Tibial artery (tissue), 4 donors: Measurements from ENCODE around the gene HTR7.
A peak's percentile ranks its signal among the peaks of the same experiment; 100 is the strongest.

Experiments used
- DNase-seq, 2 donors: peaks; one replicate each; pipeline ENCODE4 v3.0.0-alpha.2; 2019
- H3K27ac ChIP-seq, 2 donors: fragments of 200-600 bp; sonication (generic) in 1 of 2; 1 replicate in 1 of 2; 2 replicates in 1 of 2; pipeline ENCODE4 v1.5.1; 2018 to 2019; ENCODE audit warnings: mild to moderate bottlenecking in 1 of 2
- H3K27me3 ChIP-seq, 2 donors: fragments of 200-600 bp; sonication (generic) in 1 of 2; one replicate each; pipeline versions ENCODE4 v1.5.1 to v1.6.0; 2016 to 2019
- H3K36me3 ChIP-seq, 3 donors: fragments of 200-600 bp; sonication (generic) in 2 of 3; one replicate each; pipeline ENCODE4 v1.5.1; 2016 to 2019; ENCODE audit warnings: mild to moderate bottlenecking in 2 of 3
- H3K4me1 ChIP-seq, 4 donors: fragments of 200-600 bp; sonication (generic) in 2 of 4; 1 replicate in 3 of 4; 2 replicates in 1 of 4; pipeline ENCODE4 v1.5.1; 2016 to 2019
- H3K4me3 ChIP-seq, 2 donors: fragments of 200-600 bp; sonication (generic) in 1 of 2; 1 replicate in 1 of 2; 2 replicates in 1 of 2; pipeline ENCODE4 v1.5.1; 2018 to 2019; ENCODE audit warnings: mild to moderate bottlenecking in 2 of 2
- H3K9me3 ChIP-seq, 3 donors: fragments of 200-600 bp; sonication (generic) in 1 of 3; one replicate each; pipeline ENCODE4 v1.5.1; 2016 to 2019
- intact Hi-C: fragments of 100-400 bp; cut with DNase I; formaldehyde crosslinking; loops from one replicate; pipeline ENCODE4 v1.15.0; 2023; ENCODE audit warnings: low total_unique reads
- TF ChIP-seq, protein P1 (sequence below), 2 experiments: fragments of 200-600 bp in 1 of 2; fragments of 450-650 bp in 1 of 2; IDR thresholded peaks; one replicate each; pipeline ENCODE4 v1.5.1; 2017 to 2019; ENCODE audit warnings: antibody characterized with exemption in 2 of 2, mild to moderate bottlenecking in 1 of 2, moderate library complexity in 1 of 2

HTR7 gene

DNA sequence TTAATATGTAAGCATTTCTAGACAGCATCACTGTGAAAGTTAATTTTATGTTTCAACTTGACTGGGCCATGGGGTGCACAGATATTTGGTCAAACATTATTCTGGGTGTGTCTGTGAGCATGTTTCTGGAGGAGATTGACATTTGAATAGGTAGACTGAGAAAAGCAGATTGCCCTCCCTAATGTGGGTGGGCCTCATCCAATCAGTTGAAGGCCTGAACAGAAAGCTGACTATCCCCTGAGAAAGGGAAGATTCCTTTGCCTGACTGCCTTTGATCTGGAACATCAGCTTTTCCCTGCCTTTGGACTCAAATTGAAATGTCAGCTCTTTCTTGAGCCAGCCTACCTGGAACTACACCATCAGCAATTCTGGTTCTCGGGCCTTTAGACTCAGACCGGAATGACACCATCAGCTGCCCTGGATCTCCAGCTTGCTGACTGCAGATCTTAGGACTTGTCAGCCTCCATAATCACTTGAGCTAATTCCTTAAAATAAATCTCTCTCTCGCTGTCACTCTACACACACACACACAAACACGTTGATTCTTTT, 8.3 kb upstream of the HTR7 start:
- Histone ChIP-seq H3K36me3 (no peaks in the 10 kb centered on the region), H3K4me1 (peaks cover 0 to 3% (median 0%) of the 10 kb centered on the region in 4 donors), H3K9me3 (peaks cover 0 to 5% (median 0%) of the 10 kb centered on the region in 3 donors), H3K4me3 (no peak overlapping the region), H3K27me3 (peaks cover 0 to 4% of the 10 kb centered on the region in 2 donors), H3K27ac (no peak overlapping the region)
- TF ChIP-seq, protein P1, sequence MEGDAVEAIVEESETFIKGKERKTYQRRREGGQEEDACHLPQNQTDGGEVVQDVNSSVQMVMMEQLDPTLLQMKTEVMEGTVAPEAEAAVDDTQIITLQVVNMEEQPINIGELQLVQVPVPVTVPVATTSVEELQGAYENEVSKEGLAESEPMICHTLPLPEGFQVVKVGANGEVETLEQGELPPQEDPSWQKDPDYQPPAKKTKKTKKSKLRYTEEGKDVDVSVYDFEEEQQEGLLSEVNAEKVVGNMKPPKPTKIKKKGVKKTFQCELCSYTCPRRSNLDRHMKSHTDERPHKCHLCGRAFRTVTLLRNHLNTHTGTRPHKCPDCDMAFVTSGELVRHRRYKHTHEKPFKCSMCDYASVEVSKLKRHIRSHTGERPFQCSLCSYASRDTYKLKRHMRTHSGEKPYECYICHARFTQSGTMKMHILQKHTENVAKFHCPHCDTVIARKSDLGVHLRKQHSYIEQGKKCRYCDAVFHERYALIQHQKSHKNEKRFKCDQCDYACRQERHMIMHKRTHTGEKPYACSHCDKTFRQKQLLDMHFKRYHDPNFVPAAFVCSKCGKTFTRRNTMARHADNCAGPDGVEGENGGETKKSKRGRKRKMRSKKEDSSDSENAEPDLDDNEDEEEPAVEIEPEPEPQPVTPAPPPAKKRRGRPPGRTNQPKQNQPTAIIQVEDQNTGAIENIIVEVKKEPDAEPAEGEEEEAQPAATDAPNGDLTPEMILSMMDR (IDR thresholded peaks at IDR 0.05) = no peak
- DNase-seq = no peak
- intact Hi-C loops = no loop called here

DNA sequence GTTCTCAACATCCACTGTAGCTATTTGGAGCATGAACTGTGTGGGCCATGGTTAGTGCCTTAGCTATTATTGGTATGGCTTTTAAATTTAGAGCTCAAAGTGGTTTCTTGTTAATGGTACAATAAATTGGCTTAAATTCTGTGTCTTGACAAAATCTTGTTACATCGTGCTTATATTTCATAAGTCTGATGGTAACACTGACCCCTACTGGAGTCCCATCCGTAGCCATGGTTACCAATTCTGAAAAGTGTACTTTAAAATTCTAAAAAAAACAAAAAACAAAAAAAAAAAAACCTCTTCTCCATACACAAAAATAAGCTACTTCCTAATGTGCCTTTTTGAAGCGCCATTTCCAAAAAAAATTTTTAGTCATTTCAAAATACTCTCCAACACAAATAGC, 7.6 kb upstream of the HTR7 start:
- Histone ChIP-seq H3K27ac (no peak overlapping the region), H3K4me1 (no peaks in the 10 kb centered on the region)
- intact Hi-C loops = no loop called here

DNA sequence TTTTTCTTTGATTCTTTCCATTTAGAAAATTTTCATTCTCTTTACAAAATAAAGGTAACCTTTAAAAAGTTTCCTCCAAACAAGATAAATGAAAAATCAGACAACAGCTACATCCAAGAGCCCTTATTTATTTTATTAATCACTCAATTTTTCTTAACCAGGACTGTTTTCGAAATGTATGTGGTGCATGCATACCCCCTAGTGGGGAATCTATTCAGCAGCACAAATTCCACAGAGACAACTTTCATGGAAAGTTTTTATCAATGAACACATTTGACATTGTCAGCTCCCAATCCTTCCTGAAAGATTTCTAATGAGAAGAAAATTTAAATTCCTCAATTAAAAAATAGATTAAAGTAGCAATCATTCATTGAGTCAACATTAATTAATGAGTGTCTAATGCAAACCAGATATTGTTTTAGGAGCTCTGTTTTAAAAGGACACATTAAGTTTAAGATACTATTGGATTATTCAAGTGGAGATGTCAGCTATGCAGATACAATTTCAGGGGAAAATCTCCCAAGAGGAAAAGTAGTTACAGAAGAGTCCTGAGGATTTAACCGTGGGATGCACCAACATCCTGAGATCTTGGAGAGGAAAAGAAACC, 5.2 kb upstream of the HTR7 start:
- peaks cover 0 to 4% (median 0%) of the 10 kb centered on the region in 4 donors for H3K4me1 ChIP-seq
- H3K4me3 ChIP-seq = no peak overlapping the region
- DNase-seq = no peak
- H3K27ac ChIP-seq = no peak overlapping the region
- intact Hi-C loops = loop anchor here (5.0 kb wide), 2 partner anchors 111 to 1066 kb away; no protein-coding TSS in a partner anchor
- no peaks in the 10 kb centered on the region for H3K9me3 ChIP-seq
- H3K36me3 ChIP-seq = no peaks in the 10 kb centered on the region
- TF ChIP-seq, protein P1 (IDR thresholded peaks at IDR 0.05) = peak; percentile 54 to 59
- H3K27me3 ChIP-seq = no peaks in the 10 kb centered on the region

More for the DNA sequence above, 7.6 kb upstream of the HTR7 start:
- peaks cover 0 to 4% of the 10 kb centered on the region in 2 donors for H3K27me3 ChIP-seq
- H3K4me3 ChIP-seq = no peak overlapping the region
- no peaks in the 10 kb centered on the region for H3K36me3 ChIP-seq
- TF ChIP-seq, protein P1 (IDR thresholded peaks at IDR 0.05) = no peak
- peaks cover 0 to 5% (median 0%) of the 10 kb centered on the region in 3 donors for H3K9me3 ChIP-seq
- no peak for DNase-seq

DNA sequence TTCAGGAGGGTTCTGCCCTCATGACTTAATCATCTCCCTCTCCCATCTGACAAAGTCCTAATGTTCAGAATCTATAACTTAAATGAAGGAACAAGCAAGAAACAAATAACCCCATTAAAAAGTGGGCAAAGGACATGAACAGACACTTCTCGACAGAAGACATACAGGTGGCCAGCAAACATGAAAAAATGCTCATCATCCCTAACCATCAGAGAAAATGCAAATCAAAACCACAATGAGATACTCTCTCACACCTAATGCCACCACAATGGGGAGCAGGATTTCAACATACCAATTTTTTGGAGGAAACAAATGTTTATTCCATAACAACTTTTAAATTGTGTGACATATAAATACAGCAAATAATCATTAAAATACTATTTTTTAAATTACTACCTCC, 3.0 kb upstream of the HTR7 start:
- no peaks in the 10 kb centered on the region for H3K36me3 ChIP-seq
- H3K27ac ChIP-seq = no peak overlapping the region
- TF ChIP-seq, protein P1 (IDR thresholded peaks at IDR 0.05) = no peak
- H3K4me3 ChIP-seq = no peak overlapping the region
- H3K27me3 ChIP-seq = peaks cover 0 to 15% of the 10 kb centered on the region in 2 donors
- no peaks in the 10 kb centered on the region for H3K9me3 ChIP-seq
- intact Hi-C loops = loop anchor here (5.0 kb wide), 2 partner anchors 108 to 1063 kb away; no protein-coding TSS in a partner anchor
- no peak for DNase-seq
- peaks cover 0 to 11% (median 9%) of the 10 kb centered on the region in 4 donors for H3K4me1 ChIP-seq

DNA sequence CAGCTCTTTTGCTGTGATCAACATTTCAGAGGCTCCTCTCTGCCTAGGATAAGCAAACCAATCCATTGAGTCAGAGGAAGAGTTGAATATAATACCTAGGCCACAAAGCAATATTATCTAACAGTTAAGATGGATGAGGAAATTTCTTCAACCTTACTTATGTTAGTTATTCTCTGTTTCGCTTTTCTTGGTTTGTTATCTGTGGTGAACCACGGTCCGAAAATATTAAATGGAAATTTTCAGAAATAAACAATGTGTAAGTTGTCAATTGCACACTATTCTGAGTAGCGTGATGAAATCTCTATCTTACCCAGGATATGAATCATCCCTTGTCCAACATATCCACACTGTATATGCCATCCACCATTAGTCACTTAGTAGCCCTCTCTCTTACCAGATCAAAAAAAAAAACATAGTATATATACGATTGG, 1.5 kb upstream of the HTR7 start:
- TF ChIP-seq, protein P1 (IDR thresholded peaks at IDR 0.05) = no peak
- intact Hi-C loops = no loop called here

More for the DNA sequence above, 1.5 kb upstream of the HTR7 start:
- Histone ChIP-seq H3K27me3 (peaks cover 0 to 26% of the 10 kb centered on the region in 2 donors), H3K27ac (no peak overlapping the region), H3K4me1 (peaks cover 0 to 11% (median 9%) of the 10 kb centered on the region in 4 donors), H3K9me3 (no peaks in the 10 kb centered on the region), H3K36me3 (no peaks in the 10 kb centered on the region), H3K4me3 (no peak overlapping the region)
- no peak for DNase-seq
